D721Med (cell line): ENCODE results near the gene DCTPP1.

ENCODE experiments used
- DNase-seq: peaks from one replicate; pipeline ENCODE4 v3.0.0; 2011; ENCODE audit warnings: low spot score; ENCODE audit not compliant: insufficient read length
- FAIRE-seq: peaks from 2 replicates; lab custom pipeline; 2011; peaks lifted over from hg19 to GRCh38; lab: Jason Lieb, UNC
- TF ChIP-seq, protein P1 (sequence below): IDR thresholded peaks from 2 replicates; pipeline ENCODE4 v1.5.1; 2012; ENCODE audit warnings: mild to moderate bottlenecking, control low read depth; ENCODE audit not compliant: insufficient read depth; ENCODE audit errors: missing control alignments

The DCTPP1 gene

DNA sequence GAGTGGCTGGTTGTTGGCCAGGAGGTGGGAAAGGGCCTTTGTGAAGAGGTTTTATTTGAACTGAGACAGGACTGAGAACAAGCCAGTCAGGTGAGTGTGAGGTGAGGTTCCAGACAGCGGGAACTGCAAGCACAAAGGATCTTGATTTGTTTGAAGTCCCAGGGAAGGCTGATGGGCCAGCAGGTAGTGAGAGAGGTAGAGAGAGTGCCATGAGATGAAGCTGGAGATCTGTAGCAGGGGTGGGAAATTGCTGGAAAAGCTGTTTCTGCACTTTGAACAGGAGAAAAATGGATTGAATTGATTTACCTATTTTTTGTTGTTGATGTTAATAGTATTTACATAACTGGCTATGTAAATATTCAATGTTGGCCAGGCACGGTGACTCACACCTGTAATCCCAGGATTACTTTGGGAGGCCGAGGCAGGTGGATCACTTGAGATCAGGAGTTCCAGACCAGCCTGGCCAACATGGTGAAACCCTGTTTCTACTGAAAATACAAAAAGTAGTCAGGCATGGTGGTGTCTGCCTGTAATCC, 7.7 kb upstream of the DCTPP1 start:
- DNase-seq (no peak), FAIRE-seq (no peak)
- TF ChIP-seq, protein P1, sequence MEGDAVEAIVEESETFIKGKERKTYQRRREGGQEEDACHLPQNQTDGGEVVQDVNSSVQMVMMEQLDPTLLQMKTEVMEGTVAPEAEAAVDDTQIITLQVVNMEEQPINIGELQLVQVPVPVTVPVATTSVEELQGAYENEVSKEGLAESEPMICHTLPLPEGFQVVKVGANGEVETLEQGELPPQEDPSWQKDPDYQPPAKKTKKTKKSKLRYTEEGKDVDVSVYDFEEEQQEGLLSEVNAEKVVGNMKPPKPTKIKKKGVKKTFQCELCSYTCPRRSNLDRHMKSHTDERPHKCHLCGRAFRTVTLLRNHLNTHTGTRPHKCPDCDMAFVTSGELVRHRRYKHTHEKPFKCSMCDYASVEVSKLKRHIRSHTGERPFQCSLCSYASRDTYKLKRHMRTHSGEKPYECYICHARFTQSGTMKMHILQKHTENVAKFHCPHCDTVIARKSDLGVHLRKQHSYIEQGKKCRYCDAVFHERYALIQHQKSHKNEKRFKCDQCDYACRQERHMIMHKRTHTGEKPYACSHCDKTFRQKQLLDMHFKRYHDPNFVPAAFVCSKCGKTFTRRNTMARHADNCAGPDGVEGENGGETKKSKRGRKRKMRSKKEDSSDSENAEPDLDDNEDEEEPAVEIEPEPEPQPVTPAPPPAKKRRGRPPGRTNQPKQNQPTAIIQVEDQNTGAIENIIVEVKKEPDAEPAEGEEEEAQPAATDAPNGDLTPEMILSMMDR: no peak

DNA sequence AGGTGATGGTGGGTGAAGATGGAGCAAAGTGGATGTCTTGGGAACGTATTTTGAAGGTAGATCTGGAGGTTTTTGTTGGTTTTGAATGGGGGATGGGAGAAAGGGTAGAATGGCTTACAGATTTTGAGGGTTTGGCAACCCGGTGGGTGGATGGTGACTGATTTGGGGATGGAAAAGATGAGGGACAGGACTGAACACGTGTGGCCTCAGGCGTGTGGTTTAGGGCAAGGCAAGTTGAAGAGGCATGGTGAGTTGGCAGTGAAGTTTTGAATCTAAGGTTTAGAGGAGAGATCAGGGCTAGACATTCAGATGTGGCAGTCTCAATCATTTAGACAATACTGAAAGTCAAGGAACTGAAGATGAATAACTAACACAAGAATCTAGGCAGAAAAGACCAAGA, 5.0 kb upstream of the DCTPP1 start:
- TF ChIP-seq, protein P1: no peak
- DNase-seq (no peak), FAIRE-seq (no peak)

DNA sequence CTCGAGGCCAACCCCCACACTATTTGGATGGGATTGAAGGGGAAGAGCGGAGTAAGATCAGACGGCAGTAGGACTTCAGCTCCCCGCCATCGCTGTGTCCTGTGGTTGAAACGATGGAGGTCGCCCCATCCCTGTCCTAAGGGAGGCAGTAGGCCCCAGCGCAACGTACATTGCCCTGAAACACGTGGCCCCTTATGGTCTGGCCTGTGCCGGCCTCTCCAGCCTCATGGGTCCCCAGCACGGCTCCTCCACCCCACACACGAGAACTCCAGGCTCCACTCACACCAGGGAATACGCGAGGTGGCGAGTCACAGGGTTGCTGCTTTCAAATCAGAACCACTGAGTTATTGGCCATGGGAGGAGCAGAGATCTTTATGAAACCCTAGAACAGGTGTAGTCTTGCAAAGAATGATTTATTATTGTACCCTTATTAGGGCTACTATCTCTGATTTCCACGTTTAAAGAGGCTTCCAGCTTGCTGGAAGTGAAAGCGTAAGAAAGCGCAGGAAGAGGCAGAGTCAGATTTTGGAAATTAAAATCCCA, 669 bp upstream of the DCTPP1 start:
- FAIRE-seq: no peak
- TF ChIP-seq, protein P1: no peak
- no peak for DNase-seq

DNA sequence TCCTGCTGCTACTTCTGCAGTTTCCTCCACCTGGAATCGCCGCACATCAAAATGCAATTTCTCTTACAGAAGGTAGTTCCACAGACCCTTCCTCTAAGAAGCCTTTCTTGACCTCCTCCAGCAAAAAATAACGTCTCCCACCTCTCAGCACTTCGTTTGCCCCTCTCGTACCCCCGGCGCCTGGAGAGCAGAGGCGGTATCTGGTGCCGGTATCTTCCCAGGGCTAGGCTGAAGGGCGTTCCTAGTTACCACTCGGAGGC, 482 bp downstream of the DCTPP1 start:
- DNase-seq: no peak
- TF ChIP-seq, protein P1: no peak
- no peak for FAIRE-seq

DNA sequence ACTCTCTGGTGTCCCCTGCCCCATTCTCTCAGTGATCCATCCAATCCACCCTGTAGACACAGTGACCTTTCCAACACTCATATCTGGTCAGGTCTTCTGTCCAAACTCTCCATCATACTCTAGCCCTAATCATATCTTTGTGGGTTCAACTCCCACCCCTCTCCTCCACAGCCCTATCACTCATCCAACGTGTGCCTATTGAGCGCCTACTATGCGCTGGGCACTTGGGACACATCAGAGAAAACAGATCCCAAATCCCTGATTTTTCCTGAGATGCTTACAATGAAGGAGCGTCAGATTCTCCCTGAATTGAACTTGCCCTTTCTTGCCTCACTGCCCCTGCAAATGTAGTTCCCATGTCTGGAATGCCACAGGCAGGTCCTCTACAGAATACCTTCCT, 1.8 kb downstream of the DCTPP1 start:
- FAIRE-seq (no peak), DNase-seq (no peak)
- TF ChIP-seq, protein P1: no peak

DNA sequence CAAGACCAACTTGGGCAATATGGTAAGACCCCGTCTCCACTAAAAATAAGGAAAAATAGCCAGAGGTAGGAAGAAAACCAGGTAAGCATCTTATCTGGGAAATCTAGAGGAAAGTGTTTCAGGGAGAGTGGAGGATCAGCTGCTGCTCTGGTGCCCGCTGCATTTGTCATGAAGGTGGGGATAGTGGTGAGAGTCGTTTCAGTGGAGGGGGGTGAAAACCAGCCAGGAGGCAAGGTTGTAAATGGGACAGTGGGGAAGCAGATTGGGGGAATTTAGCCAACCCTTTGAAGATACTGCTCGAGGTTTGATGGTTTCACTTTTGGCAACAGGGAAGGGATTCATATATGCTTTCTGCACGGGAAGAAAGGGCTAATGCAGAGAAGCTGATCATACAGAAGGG, 8.8 kb downstream of the DCTPP1 start:
- FAIRE-seq (no peak), DNase-seq (no peak)
- TF ChIP-seq, protein P1: no peak

DNA sequence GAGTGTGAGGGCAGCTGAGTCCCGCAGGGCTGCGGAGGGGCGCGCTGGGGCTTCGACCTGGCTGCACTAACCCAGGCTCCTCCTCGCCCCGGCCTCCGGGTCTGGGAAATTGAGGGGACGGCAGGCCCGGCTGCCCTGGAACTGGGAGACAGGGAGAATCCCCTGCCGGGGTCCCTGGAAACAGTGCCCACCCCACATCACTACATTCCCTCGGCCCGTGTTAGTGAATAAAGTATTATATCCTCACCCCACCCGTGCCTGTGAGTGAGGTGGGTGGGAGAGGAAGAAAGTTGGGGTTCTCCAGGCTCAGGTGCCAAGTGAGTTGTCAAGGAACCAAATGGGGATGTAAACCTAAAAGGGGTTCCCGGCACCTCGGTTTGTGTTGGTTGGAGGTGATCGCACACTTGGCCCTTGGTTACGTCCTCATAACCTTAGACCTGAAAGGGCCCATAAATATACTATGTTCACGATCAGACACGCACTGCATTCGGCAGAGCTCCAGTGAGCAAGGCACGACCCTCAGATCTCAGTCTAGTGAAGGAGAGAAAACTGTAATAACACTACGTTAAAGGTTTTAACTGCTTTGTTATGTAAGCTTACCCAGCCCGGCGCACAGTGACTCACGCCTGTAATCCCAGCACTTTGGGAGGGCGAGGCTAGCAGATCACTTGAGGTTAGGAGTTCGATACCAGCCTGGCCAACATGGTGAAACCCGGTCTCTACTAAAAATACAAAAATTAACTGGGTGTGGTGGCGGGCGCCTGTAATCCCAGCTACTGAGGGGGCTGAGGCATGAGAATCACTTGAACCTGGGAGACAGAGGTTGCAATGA, 11.3 kb downstream of the DCTPP1 start:
- TF ChIP-seq, protein P1: no peak
- no peak for DNase-seq
- no peak for FAIRE-seq
